ENCODE data around the gene L2HGDH. TPM values are rescaled to one million over a fixed set of nuclear protein-coding genes. Genes with fewer than 3 reads are reported as not detected.

The L2HGDH gene
- total RNA-seq, 1 donor from 2014 or later = 16.8 TPM

DNA sequence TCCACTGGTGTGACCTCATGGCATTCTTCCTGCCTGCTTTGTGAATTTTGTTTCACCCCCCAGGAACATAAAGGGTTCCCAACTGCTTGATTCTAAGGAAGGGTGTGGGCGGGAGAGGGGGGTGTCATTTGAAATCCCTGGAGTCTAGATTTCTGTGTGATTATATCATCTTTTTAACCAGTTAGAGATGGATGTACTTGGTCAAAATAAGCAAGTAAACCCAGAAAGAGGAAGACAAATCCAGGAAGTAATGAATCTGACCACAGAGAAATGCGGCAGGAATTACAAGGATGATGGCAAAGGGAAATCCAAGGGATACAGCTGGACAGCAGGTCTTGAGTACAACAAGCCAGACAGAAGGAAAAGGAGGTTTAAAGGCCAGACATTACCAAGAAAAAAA lies 38.9 kb upstream of the L2HGDH start:
- Mint-ChIP-seq H3K27ac (ENCODE audit: unreplicated experiment) (no peak overlapping the region), H3K27me3 (ENCODE audit: low read depth) (no peaks in the 10 kb centered on the region), H3K36me3 (ENCODE audit: low read depth) (peaks cover 5% of the 10 kb centered on the region), H3K4me3 (no peak overlapping the region), H3K9me3 (peaks cover 4% of the 10 kb centered on the region), H3K4me1 (peaks cover 19% of the 10 kb centered on the region)
- no peak for TF ChIP-seq CTCF (conservative IDR thresholded peaks at IDR 0.05)
- DNase-seq (ENCODE audit: low read depth, low spot score) = no peak

DNA sequence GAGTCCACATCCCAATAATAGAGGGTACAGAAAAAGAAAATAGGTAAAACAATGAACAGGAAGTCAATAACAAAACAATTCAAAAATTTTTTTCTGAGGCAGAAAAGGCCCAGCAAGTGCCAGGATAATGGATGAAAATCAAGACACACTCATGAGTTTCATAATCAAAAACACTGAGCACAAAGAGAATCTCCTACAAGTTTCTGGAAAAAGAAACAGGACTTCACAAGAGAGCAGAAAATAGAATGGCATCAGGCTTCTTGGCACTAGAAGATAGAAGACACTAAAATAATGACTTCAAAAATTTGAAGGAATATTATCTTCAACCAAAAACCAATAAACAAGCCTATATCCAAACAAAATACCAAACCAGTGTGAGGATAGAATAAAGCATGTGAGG lies 36.9 kb upstream of the L2HGDH start:
- Mint-ChIP-seq H3K4me3 (no peak overlapping the region), H3K27ac (ENCODE audit: unreplicated experiment) (no peak overlapping the region), H3K36me3 (ENCODE audit: low read depth) (peaks cover 2% of the 10 kb centered on the region), H3K9me3 (no peaks in the 10 kb centered on the region), H3K4me1 (peaks cover 30% of the 10 kb centered on the region), H3K27me3 (ENCODE audit: low read depth) (no peaks in the 10 kb centered on the region)
- no peak for DNase-seq (ENCODE audit: low read depth, low spot score)
- no peak for TF ChIP-seq CTCF (conservative IDR thresholded peaks at IDR 0.05)

- no peak for TF ChIP-seq CTCF (conservative IDR thresholded peaks at IDR 0.05)
- H3K4me1 Mint-ChIP-seq = peaks cover 41% of the 10 kb centered on the region
- no peaks in the 10 kb centered on the region for H3K27me3 Mint-ChIP-seq (ENCODE audit: low read depth)
- no peak for DNase-seq (ENCODE audit: low read depth, low spot score)
- peak overlapping the region; percentile 14 for H3K27ac Mint-ChIP-seq (ENCODE audit: unreplicated experiment)
- no peak overlapping the region for H3K4me3 Mint-ChIP-seq
- no peaks in the 10 kb centered on the region for H3K9me3 Mint-ChIP-seq
- peaks cover 2% of the 10 kb centered on the region for H3K36me3 Mint-ChIP-seq (ENCODE audit: low read depth)
Observed at GRCh38 chr14:50347521-50347920, 35.5 kb upstream of the L2HGDH start.

DNA sequence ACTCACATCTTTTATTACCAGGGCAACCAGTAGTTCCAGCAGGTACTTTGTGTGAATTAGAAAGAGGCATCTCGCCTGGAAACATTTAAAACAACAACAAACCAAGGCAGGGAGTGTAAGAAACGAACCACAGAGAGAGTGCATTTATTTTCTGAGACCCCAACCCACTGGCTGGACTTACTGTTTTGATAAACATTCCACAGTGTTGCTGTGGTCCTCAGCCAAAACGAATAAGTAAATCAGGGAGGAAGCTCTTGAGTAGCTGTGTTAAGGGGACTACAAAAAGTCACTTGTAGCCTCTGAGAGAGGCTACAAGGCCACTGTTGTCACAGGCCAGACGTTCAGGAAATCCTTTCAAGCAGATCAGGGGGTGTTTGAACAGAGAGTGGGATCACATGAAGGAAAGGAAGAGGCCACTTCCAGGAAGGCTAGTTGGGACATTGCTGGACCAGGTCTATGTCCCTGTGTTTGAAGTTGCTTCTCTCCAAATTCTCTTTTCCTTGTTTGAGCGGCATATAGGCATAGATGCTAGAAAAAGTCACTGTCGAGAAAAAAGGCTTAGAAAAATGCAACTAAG lies 33.9 kb upstream of the L2HGDH start:
- no peaks in the 10 kb centered on the region for H3K9me3 Mint-ChIP-seq
- peaks cover 2% of the 10 kb centered on the region for H3K36me3 Mint-ChIP-seq (ENCODE audit: low read depth)
- H3K27ac Mint-ChIP-seq (ENCODE audit: unreplicated experiment) = peak overlapping the region; percentile 59
- no peaks in the 10 kb centered on the region for H3K27me3 Mint-ChIP-seq (ENCODE audit: low read depth)
- DNase-seq (ENCODE audit: low read depth, low spot score) = no peak
- peak overlapping the region; percentile 15 for H3K4me3 Mint-ChIP-seq
- peaks cover 39% of the 10 kb centered on the region for H3K4me1 Mint-ChIP-seq
- TF ChIP-seq CTCF (conservative IDR thresholded peaks at IDR 0.05) = no peak

DNA sequence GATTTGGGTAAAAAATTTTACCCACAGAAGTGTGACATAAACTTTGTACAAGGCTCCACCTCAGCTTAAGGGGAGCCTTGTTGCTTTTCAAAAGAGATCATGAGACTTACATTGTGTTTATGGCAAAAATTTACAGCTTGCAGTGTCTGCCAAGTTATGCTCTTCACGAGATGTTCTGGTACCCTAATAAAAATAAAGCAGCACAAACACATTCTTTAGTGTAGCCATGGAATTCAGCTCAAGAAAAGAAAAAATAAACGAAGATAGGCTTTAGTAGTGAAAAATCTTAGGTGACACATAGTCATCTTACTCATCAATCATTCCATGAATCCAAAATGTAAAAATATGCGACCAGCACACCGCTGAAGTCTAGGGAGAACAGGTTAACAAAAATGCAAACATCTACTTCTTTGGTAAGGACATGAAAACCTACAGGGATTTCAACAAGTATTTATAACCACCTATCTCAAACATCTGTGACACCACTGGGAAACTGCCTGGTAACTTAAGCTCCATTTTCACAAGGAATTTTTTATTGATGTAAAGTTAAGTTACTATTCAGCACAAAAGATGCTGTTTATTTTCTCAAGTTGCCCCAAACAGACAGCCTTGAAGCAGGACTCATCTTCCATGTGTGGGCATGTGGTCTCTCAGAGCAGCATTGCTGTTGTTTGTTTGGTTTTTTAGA lies 33.0 kb upstream of the L2HGDH start:
- no peak overlapping the region for H3K27ac Mint-ChIP-seq (ENCODE audit: unreplicated experiment)
- H3K9me3 Mint-ChIP-seq = no peaks in the 10 kb centered on the region
- H3K36me3 Mint-ChIP-seq (ENCODE audit: low read depth) = peaks cover 2% of the 10 kb centered on the region
- H3K27me3 Mint-ChIP-seq (ENCODE audit: low read depth) = no peaks in the 10 kb centered on the region
- no peak overlapping the region for H3K4me3 Mint-ChIP-seq
- DNase-seq (ENCODE audit: low read depth, low spot score) = no peak
- H3K4me1 Mint-ChIP-seq = peaks cover 40% of the 10 kb centered on the region
- no peak for TF ChIP-seq CTCF (conservative IDR thresholded peaks at IDR 0.05)
